Measurements from ENCODE around the gene C19orf44.

DNA sequence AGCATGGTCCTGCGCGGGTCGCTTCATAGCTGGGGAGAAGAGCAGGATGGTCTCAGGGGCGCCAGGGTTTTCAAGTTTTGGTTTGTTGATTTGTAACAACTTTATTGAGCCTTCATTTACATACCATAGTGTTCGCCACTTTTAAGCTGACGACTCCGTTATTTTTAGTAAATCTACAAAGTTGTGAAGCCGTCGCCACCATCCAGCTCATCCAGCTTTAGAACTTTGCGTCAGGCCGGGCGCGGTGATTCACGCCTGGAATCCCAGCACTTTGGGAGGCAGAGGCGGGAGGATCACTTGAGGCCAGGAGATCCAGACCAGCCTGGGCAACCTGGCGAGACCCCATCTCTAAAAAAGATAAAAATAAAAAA lies 404 bp downstream of the C19orf44 start:
- TF ChIP-seq KDM5A (IDR thresholded peaks at IDR 0.05) (no peak), USF2 (IDR thresholded peaks at IDR 0.05) (no peak), SREBF2 (IDR thresholded peaks at IDR 0.05) (no peak), CTCF (IDR thresholded peaks at IDR 0.05) (no peak), GATA3 (IDR thresholded peaks at IDR 0.05; ENCODE audit: borderline replicate concordance) (no peak)

Measured in A549 (cell line).